GM18517 (cell line): ENCODE data around the gene SH3GLB2.
"Not testable (repeated sequence)": the region's sequence is repeated elsewhere in the genome, so short reads cannot be mapped to it uniquely, and the experiment has no call there.

ENCODE experiments used
- ATAC-seq: cut with Tn5 transposase; IDR thresholded peaks from one replicate; pipeline ENCODE4 v1.9.1; 2021; ENCODE audit warnings: mild to moderate bottlenecking, moderate library complexity; ENCODE audit not compliant: unreplicated experiment

SH3GLB2 gene

GRCh38 chr9:129054163-129054851, 26.2 kb upstream of the SH3GLB2 start:
- ATAC-seq, result no peak

GRCh38 chr9:129053020-129053419, 24.9 kb upstream of the SH3GLB2 start:
- ATAC-seq, result no peak

GRCh38 chr9:129052592-129052991, 24.5 kb upstream of the SH3GLB2 start:
- ATAC-seq, result no peak

GRCh38 chr9:129042016-129042415, 13.9 kb upstream of the SH3GLB2 start:
- ATAC-seq, result no peak

- no peak for ATAC-seq
Measured at GRCh38 chr9:129040113-129040643, 12.0 kb upstream of the SH3GLB2 start.

- ATAC-seq, result no peak
Measured at GRCh38 chr9:129038109-129038852, 10.2 kb upstream of the SH3GLB2 start.

- ATAC-seq, result no peak
Measured at GRCh38 chr9:129037767-129038098, 9.6 kb upstream of the SH3GLB2 start.

- no peak for ATAC-seq
Measured at GRCh38 chr9:129036923-129037766, 9.0 kb upstream of the SH3GLB2 start.

- peak; percentile 95 for ATAC-seq
Measured at GRCh38 chr9:129036241-129036922, 8.3 kb upstream of the SH3GLB2 start, which contains the start of gene MIGA2. Gene MIGA2 (plus strand): TSS chr9:129036626. CDS start chr9:129040595, 3,969 bp downstream.

GRCh38 chr9:129035838-129036237, 7.7 kb upstream of the SH3GLB2 start:
- not testable (repeated sequence) for ATAC-seq

GRCh38 chr9:129033216-129033615, 5.1 kb upstream of the SH3GLB2 start:
- ATAC-seq, result no peak

- no peak for ATAC-seq
Measured at GRCh38 chr9:129032541-129033159, 4.5 kb upstream of the SH3GLB2 start.

GRCh38 chr9:129031514-129031913, 3.4 kb upstream of the SH3GLB2 start:
- no peak for ATAC-seq

GRCh38 chr9:129030191-129030590, 2.1 kb upstream of the SH3GLB2 start:
- ATAC-seq, result no peak

GRCh38 chr9:129027685-129028191, 393 bp downstream of the SH3GLB2 start:
- peak; percentile 52 for ATAC-seq

GRCh38 chr9:129027224-129027684, 877 bp downstream of the SH3GLB2 start:
- ATAC-seq, result no peak

- ATAC-seq, result no peak
Measured at GRCh38 chr9:129026442-129027223, 1.5 kb downstream of the SH3GLB2 start.

GRCh38 chr9:129023908-129024233, 4.3 kb downstream of the SH3GLB2 start:
- no peak for ATAC-seq
